HG03196 (cell line): ENCODE results near the gene CENPS.
"Not testable (repeated sequence)": the region's sequence is repeated elsewhere in the genome, so short reads cannot be mapped to it uniquely, and the experiment has no call there.

Experiments
- ATAC-seq: cut with Tn5 transposase; IDR thresholded peaks from one replicate; pipeline ENCODE4 v1.9.1; 2021; ENCODE audit not compliant: unreplicated experiment

CENPS gene

DNA sequence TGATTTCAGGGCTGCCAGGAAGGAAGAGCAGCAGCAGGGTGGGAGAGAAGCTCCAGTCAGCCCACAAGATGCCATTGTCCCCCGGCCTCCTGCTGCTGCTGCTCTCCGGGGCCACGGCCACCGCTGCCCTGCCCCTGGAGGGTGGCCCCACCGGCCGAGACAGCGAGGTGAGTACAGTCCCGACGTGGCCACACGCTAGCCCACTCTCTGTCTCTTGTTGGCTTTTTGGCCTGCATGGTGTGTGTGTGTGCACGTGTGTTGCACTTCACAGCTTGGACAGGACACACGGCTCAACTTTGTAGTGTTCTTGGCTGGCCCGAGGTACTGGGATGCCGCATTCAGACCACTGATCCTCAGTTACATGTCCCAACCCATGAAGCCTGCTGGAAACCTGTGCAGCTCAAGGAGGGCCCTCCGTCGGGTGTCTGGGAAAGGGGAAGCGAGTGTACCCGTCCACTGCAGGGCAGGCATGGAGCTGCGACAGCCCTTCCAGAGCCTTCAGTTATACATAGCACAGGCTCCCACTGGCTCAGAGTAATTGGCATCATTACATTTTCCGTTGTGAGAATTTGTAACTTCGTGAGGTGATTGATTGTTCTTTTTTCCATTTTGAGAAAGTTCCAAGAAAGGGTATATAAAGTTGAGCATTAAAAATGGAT is 20.1 kb downstream of the CENPS start:
- ATAC-seq: no peak

DNA sequence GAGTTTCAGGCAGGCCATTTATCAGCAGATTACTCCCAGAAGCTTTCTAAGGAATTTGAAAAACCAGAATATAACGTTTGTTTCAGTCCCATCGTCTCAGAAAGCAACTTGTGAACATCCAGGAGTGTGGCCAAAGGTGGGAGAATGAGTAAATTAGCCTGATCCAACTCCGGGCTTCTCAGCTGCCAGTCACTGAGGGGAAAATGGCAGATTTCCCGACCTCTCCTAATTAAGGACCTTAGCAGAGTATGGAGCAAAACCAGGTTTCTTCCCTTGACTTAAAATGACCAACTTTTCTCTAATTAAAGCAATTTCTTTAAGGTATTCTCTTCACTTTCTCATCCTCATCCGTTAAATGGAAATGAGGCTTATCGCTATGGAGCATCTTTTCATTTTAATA is 20.6 kb downstream of the CENPS start:
- no peak for ATAC-seq

DNA sequence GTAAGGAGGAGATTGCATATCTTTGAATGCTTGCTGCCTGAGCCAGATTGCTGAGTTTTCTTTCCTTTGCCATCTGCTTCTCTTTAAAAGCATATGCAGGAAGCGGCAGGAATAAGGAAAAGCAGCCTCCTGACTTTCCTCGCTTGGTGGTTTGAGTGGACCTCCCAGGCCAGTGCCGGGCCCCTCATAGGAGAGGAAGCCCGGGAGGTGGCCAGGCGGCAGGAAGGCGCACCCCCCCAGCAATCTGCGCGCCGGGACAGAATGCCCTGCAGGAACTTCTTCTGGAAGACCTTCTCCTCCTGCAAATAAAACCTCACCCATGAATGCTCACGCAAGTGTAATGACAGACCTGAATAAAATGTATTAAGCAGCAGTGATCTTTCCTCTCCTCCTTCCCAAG is 21.1 kb downstream of the CENPS start:
- no peak for ATAC-seq

DNA sequence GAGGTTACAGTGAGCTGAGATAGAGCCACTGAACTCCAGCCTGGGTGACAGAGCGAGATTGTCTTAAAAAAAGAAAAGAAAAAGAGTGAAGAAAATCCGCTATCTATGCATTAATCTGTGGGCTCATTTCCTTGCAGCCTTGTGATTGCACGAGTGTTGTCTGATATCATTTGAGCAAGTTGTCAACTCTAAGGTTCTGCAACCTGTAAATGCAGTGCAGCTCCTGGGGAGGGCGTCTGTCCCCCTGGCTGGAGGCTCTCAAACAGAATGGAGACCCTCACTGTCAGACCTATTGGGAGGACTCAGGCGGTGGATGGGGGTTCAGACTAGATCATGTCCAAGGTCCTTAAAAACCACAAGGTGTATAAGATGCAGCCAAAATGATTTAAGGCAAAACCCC is 25.8 kb downstream of the CENPS start:
- no peak for ATAC-seq

DNA sequence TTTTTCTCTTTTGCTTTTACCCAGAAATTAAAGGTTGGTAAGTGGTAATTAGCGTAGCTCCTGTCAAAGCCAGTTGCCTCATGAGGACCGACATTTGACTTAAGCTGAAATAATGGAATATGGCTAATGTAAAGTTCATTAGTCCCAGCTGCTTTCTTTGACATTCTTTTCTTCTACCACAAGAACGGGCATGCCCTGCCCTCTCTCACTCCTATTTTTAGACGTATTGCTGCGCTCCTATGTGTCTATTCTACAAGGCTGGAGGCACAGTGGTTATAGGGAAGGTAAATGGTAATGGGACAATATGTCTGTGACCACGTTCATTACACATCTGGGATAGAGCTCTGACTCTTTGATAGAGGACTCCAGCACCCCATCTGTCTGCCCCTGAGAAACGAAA is 26.4 kb downstream of the CENPS start:
- no peak for ATAC-seq

DNA sequence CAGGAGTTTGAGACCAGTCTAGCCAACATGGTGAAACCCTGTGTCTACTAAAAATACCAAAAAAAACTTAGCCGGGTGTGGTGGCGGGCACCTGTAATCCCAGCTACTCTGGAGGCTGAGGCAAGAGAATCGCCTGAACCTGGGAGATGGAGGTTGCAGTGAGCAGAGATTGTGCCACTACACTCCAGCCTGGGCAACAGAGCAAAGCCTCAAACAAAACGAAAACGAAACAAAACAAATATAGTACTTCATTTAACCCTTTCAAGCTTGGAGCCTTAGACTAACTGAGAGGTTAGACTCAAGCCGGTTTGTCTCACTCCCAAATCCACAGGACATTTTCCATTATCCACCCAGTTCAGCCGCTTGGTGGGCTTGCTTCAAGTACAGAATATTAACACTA is 27.2 kb downstream of the CENPS start:
- ATAC-seq: not testable (repeated sequence)

DNA sequence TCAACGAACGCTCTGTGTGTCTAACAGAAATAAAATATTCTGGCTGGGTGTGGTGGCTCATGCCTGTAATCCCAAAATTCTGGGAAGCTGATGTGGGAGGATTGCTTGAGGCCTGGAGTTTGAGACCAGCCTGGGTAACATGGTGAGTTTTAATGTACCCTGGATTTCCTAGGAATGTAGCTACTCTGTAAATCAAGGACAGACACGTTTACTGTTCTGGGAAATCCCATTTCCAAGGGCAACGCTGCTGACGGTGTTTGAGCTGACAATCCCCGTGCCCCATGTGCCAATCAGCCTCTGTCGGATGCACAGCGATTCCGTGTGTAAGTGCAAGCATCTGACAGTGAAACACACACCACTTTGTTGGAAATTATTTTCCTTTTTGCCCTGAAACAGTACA is 27.6 kb downstream of the CENPS start:
- ATAC-seq: no peak

DNA sequence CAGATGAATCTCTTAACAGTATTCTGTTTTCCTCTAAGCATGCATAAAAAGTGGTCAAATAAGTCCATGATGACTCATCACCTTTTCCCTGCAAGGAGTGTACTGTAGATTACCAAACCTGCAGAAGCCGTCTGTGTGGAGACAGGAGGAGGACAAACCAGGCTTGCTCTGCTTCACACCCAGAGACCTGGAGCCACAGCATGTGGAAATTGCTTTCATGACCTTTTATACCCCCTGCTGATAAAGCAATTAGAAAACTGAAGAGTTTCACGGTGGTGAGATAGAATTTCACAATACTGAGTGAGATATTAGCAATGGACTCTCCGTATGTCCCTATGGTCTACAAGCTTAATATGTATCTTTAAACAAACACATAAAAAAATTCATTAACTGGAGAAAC is 29.0 kb downstream of the CENPS start:
- ATAC-seq: no peak

DNA sequence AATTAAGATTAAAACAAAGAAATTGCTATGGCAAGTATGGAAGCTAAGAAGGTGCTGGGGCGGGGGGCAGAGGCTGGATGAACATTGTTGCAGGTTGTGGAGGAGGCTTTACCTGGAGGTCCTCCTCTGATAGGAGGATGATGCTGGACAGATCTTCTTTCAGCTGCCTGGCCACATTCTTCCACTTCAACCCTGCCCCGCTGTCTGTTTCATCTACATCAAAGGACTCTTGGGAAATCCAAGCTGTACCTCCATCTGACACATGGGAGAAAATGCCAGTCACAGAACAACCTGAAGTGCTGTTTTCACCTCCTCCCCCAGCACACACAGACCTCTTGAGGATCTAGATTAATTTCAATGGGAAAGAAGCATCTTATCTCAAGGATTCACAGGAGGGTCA is 36.8 kb downstream of the CENPS start:
- ATAC-seq: no peak

DNA sequence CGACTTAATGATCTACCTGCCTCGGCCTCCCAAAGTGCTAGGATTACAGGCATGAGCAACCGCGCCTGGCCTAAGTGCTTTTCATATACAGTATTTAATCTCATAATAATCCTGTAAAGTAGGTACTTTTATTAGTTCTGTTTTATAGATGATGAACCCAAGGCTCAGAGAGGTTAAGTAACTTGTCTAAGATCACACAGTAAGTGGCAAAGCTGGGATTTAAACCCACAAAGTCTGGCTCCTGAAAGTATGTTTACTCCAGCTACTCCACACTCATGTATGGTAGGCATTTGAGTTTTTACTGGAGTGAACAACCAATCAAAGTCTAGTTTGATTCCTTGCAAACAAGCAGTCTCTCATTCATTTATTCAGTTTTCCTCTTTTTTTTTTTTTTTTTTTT is 39.8 kb downstream of the CENPS start:
- ATAC-seq: no peak

DNA sequence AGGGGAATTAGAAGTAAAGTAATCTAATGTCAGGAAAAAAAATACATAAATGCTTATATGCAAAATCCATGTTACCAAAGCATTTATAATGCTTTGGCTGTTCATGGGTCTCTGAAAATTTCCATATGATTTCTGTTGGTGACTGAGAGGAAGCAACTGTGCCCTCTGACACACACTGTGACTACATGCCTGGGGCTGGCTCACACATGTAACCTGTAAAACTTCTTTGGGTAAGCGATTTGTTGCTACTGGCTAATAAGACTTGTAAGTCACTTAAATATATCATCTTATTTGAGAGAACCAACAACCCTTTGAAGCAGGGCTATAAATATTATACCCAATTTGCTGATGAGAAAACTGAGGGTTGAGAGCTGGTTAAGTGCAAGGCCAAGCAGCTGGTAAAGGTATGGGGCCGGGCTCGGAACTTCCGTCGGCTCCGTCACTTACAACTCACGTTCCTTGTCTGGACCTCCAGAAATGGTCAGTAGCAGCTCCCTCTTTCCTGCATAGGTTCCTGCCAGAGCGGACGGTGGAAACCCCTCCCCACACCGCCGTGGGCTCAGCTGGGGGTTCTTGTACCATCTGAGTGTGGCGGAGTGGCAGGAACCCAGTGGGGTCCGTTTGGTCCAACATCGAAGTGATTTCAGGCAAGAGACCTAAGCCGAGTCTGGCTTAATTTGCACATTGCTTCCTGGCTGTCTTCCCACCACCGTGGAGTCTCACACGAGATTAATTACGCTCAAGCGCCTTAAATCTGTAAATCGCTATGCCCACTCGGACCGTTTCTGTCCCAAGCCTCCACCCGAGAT is 41.4 kb downstream of the CENPS start:
- no peak for ATAC-seq

DNA sequence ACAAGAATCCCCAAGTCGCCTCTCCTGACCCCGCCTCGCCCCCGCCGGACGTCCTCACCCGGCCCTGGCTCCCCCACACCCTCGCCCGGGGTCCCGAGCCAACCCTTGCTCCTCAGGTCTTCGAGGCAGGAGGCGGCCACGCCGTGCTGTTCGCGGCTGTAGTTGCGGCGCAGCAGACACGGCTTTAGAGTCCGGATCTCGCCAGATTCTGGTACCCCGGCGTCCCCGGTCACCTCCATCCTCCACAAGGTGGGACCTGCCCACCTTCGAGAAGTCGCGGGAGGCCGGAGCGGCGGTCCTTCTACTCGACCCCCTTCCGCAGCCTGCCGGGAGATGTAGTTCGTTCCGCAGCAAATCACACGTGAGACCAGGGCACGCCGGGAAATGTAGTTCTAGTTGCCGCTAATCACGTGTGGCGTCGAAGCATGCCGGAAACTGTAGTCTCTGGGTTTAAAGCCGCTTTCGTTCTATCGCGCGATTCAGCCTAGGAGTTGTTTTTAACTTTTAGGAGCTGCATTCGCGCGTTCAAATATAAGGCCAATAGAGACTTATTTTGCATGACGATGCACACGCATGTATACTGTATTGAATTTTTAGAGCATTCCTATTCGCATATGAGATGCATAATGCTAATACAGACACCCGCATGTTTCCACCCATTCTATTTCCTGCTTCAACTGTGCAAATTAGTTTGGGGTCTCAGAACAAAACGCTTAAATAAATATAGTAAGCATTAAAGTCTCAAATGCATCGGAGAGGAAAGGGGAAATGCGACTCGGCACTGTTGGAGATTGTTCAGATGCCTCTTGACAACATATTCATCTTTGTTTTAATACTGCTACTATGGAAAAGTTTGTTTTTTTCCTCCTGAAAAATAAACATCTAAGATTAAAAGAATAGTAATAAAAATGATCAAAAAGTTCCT is 42.2 kb downstream of the CENPS start, which contains the start of gene DFFA:
Gene DFFA, minus strand, starts transcription at position 310 of the 925 bp plus-strand sequence. Its CDS starts 71 bp downstream, at position 239.
- peak; percentile 83 for ATAC-seq

DNA sequence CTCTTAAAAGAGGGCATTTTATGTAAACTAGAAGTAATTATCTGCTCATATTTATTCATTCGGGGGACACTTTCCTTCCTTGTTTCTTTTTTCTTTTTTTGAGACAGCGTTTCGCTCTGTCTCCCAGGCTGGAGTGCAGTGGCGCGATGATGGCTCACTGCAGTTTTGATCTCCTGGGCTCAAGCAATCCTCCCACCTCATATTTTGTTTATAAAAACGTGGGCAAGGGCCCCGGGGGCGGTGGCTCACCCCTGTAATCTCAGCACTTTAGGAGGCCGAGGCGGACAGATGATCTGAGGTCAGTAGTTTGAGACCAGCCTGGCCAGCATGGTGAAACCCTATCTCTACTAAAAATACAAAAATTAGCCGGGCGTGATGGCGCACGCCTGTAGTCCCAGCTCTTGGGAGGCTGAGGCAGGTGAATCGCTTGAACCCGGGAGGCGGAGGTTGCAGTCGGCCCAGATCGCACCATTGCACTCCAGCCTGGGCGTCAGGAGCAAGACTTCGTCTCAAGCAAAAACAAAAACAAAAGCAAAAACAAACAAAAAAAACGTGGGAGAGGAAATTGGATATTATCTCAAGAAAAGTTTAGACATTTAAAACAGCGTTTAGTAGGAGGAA is 43.0 kb downstream of the CENPS start:
- no peak for ATAC-seq

DNA sequence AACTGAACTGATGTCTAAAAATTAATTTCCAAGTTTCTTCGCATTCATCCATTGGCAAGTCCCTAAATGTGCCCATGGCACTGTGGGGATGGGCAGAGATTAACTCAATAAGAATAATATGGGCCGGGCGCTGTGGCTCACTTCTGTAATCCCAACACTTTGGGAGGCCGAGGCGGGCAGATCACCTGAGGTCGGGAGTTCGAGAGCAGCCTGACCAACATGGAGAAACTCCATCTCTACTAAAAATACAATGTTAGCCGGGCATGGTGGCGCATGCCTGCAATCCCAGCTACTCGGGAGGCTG is 44.0 kb downstream of the CENPS start:
- not testable (repeated sequence) for ATAC-seq

DNA sequence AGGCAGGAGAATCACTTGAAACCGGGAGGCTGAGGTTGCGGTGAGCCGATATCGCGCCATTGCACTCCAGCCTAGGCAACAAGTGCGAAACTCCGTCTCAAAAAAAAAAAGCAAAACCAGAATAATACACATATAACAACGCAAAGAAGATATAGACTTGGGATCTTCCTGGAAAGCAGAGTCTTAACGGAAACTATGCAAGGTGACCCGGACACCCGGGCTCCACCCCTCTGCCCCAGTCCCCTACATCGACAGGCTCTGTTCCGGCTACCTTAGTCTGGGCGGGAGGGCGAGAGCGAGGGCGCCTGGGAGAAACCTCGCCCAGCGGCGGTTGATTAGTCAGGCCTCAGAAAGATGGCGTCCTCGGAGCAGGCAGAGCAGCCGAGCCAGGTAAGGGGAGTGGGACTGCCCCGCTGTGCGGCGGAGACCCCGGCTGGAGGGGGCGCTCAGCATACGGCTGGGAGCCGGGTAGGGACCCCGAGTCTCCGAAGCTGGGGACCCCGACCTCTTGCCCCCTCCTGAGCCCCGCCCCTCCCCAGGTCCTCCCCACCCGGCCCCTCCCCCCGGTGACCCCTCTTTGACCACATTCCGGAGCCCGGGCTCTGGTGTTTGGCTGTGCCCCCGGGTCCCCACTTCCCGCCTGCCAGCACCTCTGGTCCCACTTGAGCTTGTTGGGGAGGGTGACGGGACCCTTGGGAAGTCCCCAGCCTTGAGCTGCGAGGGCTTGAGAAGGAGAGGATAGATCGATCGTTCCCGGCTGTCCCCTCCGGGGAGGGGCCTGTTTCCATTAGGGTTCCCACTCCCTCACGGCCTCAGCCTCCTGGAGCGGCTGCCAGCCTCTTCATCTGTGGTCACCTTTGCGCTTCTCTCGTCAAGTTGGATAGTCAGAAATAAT is 44.6 kb downstream of the CENPS start, which contains the start of gene PEX14:
Gene PEX14, plus strand, starts transcription at position 338 of the 895 bp plus-strand sequence. Its CDS starts 17 bp downstream, at position 355.
- peak; percentile 56 for ATAC-seq

DNA sequence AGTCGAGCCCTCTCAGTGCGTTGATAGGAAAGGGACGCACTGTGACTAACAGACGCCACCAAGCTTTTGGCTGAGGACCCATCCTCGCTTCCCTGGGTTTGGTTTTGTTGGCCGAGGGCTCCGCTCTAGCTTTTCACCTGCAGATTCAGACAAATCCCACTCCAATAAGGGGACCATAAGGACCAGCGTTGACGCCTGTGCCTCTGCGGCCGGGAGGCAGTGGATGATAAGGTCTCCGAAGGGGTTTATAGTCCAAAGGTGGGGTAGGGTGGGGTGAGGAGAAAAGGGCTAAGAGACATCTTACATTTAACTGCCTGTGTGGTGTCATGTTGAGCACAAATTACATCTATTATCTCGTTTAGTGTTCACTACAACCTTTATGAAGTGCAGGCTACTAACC is 45.3 kb downstream of the CENPS start:
- no peak for ATAC-seq

DNA sequence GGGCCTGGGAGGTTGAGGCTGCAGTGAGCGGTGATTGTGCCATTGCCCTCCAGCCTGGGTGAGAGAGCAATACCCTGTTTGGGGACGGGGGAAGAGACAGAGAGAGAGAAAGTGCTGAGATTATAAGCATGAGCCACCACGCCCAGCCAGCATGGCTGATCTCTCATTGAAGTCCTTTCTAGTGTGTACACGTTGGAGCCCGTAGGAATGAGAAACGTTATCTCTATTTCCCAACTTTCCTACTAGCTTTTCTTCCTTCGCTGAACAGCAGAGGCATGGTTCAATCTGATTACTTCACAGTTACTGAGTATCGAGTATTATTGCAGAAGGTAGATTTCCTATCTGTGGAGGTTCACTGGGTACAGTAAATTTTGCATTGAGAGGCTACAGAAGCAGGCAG is 49.1 kb downstream of the CENPS start:
- no peak for ATAC-seq

DNA sequence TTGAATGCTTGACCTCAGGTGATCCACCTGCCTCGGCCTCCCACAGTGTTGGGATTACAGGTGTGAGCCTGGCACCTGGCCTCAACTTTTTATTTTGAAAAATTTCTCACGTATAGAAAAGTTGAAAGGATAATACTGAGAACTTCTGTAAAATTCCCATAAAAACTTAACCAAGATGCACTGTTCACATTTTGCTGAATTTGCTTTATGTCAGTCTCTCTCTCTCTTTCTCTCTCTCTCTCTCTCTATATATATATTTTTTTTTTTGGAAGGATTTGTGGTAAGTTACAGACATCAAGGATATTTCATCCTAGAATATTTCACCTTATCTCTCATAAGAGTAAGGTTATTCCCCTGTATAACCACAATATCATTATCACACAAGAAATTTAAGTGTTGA is 50.4 kb downstream of the CENPS start:
- ATAC-seq: no peak

DNA sequence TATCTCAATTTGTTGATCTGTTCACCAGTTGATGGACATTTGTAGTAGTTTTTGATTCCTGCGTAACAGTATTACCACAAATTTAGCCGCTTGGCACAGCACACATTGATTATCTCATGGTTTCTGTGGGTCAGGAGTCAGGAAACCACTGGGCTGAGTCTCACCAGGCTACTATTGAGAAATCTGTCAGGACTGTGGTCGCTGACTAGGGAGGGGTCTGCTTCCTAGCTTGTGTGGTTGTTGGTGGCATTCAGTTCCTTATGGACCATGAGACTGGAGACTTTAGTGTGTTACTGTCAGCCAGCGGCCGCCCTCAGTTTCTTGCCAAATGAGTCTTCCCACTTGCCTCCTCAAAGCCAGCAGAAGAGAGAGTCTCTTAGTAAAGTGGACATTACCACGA is 54.3 kb downstream of the CENPS start:
- ATAC-seq: no peak
